ENCODE results near the gene USP40.

GRCh38 chr2:233428008-233428407 is 138.6 kb downstream of the USP40 start:
- TF ChIP-seq POLR2A (IDR thresholded peaks at IDR 0.05) (no peak), CTCF (IDR thresholded peaks at IDR 0.05) (no peak)

Data from thyroid gland (tissue), 4 donors.